Measurements from ENCODE around the gene NSMCE3. TPM values are rescaled to one million over a fixed set of nuclear protein-coding genes. Genes with fewer than 3 reads are reported as not detected.
A peak's percentile ranks its signal among the peaks of the same experiment; 100 is the strongest.

Gene NSMCE3
- total and polyA plus RNA-seq, 2 experiments from 2014 or later, result 9.7 to 10.0 TPM

GRCh38 chr15:29308299-29308698, 38.7 kb upstream of the NSMCE3 start:
- Mint-ChIP-seq H3K4me1 (peaks cover 4% of the 10 kb centered on the region; the same call in 1 of the 3 replicates), H3K9me3 (no peaks in the 10 kb centered on the region), H3K4me3 (no peak overlapping the region), H3K36me3 (ENCODE audit: low read depth) (no peaks in the 10 kb centered on the region), H3K27ac (no peak overlapping the region), H3K27me3 (ENCODE audit: insufficient read depth, low read depth, poor library complexity) (peaks cover 4% of the 10 kb centered on the region)
- Histone ChIP-seq H3K27ac (ENCODE audit: low read depth) (no peak overlapping the region), H3K27me3 (ENCODE audit: insufficient read depth) (no peaks in the 10 kb centered on the region), H3K36me3 (ENCODE audit: insufficient read depth) (no peaks in the 10 kb centered on the region), H3K4me2 (no peak overlapping the region), H3K9me2 (ENCODE audit: insufficient read depth) (peaks cover 8% of the 10 kb centered on the region), H3K4me3 (no peak overlapping the region), H3K79me2 (replicated peaks; ENCODE audit: insufficient read depth) (no peaks in the 10 kb centered on the region), H4K20me1 (replicated peaks; ENCODE audit: insufficient read depth) (no peaks in the 10 kb centered on the region), H3K4me1 (ENCODE audit: insufficient read depth) (no peaks in the 10 kb centered on the region), H2AFZ (no peak overlapping the region), H3F3A (replicated peaks; ENCODE audit: low read depth) (no peaks in the 10 kb centered on the region)
- DNase-seq (ENCODE audit: low spot score) (no peak), ATAC-seq (peak; percentile 45; the same call in 2 of the 3 replicates)
- no peak for TF ChIP-seq ZNF462 (CRISPR knock-in tag; IDR thresholded peaks at IDR 0.05)
- TF ChIP-seq EZH2 (IDR thresholded peaks at IDR 0.05; ENCODE audit: low read depth, unreplicated experiment), result no peak
- TF ChIP-seq ZNF331 (CRISPR knock-in tag; IDR thresholded peaks at IDR 0.05; ENCODE audit: low read depth), result no peak
- no peak for TF ChIP-seq JUNB (IDR thresholded peaks at IDR 0.05; ENCODE audit: unreplicated experiment)
- no peak for TF ChIP-seq ETS1 (IDR thresholded peaks at IDR 0.05)
- no peak for TF ChIP-seq EZH2phosphoT487 (IDR thresholded peaks at IDR 0.05; ENCODE audit: unreplicated experiment)
- no peak for TF ChIP-seq CTCF (conservative IDR thresholded peaks at IDR 0.05; ENCODE audit: low read depth in 2 of 2)
- TF ChIP-seq STAT1 (IDR thresholded peaks at IDR 0.05; ENCODE audit: unreplicated experiment), result no peak
- no peak for TF ChIP-seq REST (IDR thresholded peaks at IDR 0.05; ENCODE audit: unreplicated experiment)
- no peak for TF ChIP-seq ZNF114 (CRISPR knock-in tag; IDR thresholded peaks at IDR 0.05)
- no peak for TF ChIP-seq NANOG (IDR thresholded peaks at IDR 0.05; ENCODE audit: borderline replicate concordance)
- no peak for TF ChIP-seq CREB1 (CRISPR knock-in tag; IDR thresholded peaks at IDR 0.05; ENCODE audit: low read depth)
- TF ChIP-seq POLR2AphosphoS5 (IDR thresholded peaks at IDR 0.05; ENCODE audit: low read depth), result no peak

Data from GM23338 (cell line).